ENCODE measurements around the gene ARID1B.

The ARID1B gene

GRCh38 chr6:156946370-156946936 lies 169.3 kb downstream of the ARID1B start:
- DNase-seq: no peak

- no peak for DNase-seq
These were observed 171.1 kb downstream of the ARID1B start for GRCh38 chr6:156948277-156948676.

GRCh38 chr6:156948807-156949206 lies 171.6 kb downstream of the ARID1B start:
- DNase-seq: no peak

- no peak for DNase-seq
These were observed 172.2 kb downstream of the ARID1B start for GRCh38 chr6:156949376-156949775.

GRCh38 chr6:156950084-156950483 lies 172.9 kb downstream of the ARID1B start:
- no peak for DNase-seq

GRCh38 chr6:156950531-156950930 lies 173.4 kb downstream of the ARID1B start:
- DNase-seq: no peak

- DNase-seq: no peak
These were observed 175.2 kb downstream of the ARID1B start for GRCh38 chr6:156952401-156952800.

- DNase-seq: no peak
These were observed 175.9 kb downstream of the ARID1B start for GRCh38 chr6:156953127-156953478.

GRCh38 chr6:156953479-156954146 lies 176.4 kb downstream of the ARID1B start:
- DNase-seq: peak in 1 of 2 experiments; percentile 43

GRCh38 chr6:156954191-156954590 lies 177.0 kb downstream of the ARID1B start:
- no peak for DNase-seq

- DNase-seq: no peak
These were observed 177.6 kb downstream of the ARID1B start for GRCh38 chr6:156954816-156955215.

GRCh38 chr6:156955494-156956183 lies 178.5 kb downstream of the ARID1B start:
- no peak for DNase-seq

- no peak for DNase-seq
These were observed 179.1 kb downstream of the ARID1B start for GRCh38 chr6:156956286-156956685.

- DNase-seq: no peak
These were observed 180.9 kb downstream of the ARID1B start for GRCh38 chr6:156957931-156958547.

- no peak for DNase-seq
These were observed 183.3 kb downstream of the ARID1B start for GRCh38 chr6:156960525-156960924.

- no peak for DNase-seq
These were observed 184.2 kb downstream of the ARID1B start for GRCh38 chr6:156961282-156961892.

- DNase-seq: peak in 1 of 2 experiments; percentile 12
These were observed 186.8 kb downstream of the ARID1B start for GRCh38 chr6:156963712-156964700.

GRCh38 chr6:156967852-156968251 lies 190.7 kb downstream of the ARID1B start:
- no peak for DNase-seq

GRCh38 chr6:156969233-156969632 lies 192.1 kb downstream of the ARID1B start:
- DNase-seq: no peak

- no peak for DNase-seq
These were observed 193.5 kb downstream of the ARID1B start for GRCh38 chr6:156970595-156971112.

- DNase-seq: no peak
These were observed 194.1 kb downstream of the ARID1B start for GRCh38 chr6:156971153-156971885.
